Fibroblast of villous mesenchyme (primary cell): ENCODE results near the gene SIGLEC10. TPM values are rescaled to one million over a fixed set of nuclear protein-coding genes. Genes with fewer than 3 reads are reported as not detected.
"Not testable (repeated sequence)": the region's sequence is repeated elsewhere in the genome, so short reads cannot be mapped to it uniquely, and the experiment has no call there.

Experiments used
- DNase-seq: peaks from one replicate; pipeline ENCODE4 v3.0.0-alpha.2; 2010; ENCODE audit warnings: low read depth
- H3K4me3 ChIP-seq: 2 replicates; pipeline ENCODE4 v1.5.1; 2011; ENCODE audit warnings: low read depth, mild to moderate bottlenecking, low read length
- total RNA-seq: library from RNA; depleted of rRNA; stranded (reverse); fragments of >200 nt; gene quantifications from 2 replicates; pipeline ENCODE4 v1.2.3, GENCODE V29; 2012
- TF ChIP-seq, protein P1 (sequence below): IDR thresholded peaks from 2 replicates; pipeline ENCODE4 v1.5.1; 2012; ENCODE audit warnings: low read depth, mild to moderate bottlenecking, low read length; ENCODE audit not compliant: insufficient read depth

Gene SIGLEC10, protein sequence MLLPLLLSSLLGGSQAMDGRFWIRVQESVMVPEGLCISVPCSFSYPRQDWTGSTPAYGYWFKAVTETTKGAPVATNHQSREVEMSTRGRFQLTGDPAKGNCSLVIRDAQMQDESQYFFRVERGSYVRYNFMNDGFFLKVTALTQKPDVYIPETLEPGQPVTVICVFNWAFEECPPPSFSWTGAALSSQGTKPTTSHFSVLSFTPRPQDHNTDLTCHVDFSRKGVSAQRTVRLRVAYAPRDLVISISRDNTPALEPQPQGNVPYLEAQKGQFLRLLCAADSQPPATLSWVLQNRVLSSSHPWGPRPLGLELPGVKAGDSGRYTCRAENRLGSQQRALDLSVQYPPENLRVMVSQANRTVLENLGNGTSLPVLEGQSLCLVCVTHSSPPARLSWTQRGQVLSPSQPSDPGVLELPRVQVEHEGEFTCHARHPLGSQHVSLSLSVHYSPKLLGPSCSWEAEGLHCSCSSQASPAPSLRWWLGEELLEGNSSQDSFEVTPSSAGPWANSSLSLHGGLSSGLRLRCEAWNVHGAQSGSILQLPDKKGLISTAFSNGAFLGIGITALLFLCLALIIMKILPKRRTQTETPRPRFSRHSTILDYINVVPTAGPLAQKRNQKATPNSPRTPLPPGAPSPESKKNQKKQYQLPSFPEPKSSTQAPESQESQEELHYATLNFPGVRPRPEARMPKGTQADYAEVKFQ
- not detected in 2 replicates for total RNA-seq

DNA sequence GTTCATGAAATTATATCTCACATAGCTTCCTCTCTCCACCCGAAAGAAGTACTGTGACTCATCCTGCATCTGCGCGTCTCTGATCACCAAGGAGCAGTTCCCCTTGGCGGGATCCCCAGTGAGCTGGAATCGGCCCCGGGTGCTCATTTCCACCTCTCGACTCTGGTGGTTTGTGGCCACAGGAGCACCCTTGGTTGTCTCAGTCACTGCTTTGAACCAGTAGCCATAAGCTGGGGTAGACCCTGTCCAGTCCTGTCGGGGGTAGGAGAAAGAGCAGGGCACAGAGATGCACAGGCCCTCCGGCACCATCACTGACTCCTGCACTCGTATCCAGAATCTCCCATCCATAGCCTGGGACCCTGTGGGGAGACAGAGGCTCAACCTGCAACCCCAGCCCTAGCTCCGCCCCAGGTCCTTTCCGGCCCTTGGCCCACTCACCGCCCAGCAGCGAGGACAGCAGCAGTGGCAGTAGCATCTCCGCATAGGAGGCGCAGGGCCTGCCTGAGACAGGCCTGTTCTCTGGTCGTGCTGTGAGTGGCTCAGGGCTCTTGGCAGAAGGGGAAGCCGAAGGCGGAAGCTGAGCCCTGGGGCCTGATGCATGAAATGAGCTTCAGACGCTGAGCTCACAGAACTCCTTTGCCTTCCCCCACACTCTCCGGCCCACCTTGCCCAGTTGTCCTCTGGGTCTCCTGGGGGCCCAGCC lies at the start of gene SIGLEC10:
Gene SIGLEC10 (minus strand): TSS at position 536 of the 703 bp plus-strand sequence. CDS start 61 bp downstream, at position 475.
- H3K4me3 ChIP-seq: no peak within 1 kb of the TSS
- no peak for DNase-seq
- TF ChIP-seq, protein P1, sequence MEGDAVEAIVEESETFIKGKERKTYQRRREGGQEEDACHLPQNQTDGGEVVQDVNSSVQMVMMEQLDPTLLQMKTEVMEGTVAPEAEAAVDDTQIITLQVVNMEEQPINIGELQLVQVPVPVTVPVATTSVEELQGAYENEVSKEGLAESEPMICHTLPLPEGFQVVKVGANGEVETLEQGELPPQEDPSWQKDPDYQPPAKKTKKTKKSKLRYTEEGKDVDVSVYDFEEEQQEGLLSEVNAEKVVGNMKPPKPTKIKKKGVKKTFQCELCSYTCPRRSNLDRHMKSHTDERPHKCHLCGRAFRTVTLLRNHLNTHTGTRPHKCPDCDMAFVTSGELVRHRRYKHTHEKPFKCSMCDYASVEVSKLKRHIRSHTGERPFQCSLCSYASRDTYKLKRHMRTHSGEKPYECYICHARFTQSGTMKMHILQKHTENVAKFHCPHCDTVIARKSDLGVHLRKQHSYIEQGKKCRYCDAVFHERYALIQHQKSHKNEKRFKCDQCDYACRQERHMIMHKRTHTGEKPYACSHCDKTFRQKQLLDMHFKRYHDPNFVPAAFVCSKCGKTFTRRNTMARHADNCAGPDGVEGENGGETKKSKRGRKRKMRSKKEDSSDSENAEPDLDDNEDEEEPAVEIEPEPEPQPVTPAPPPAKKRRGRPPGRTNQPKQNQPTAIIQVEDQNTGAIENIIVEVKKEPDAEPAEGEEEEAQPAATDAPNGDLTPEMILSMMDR: no peak

DNA sequence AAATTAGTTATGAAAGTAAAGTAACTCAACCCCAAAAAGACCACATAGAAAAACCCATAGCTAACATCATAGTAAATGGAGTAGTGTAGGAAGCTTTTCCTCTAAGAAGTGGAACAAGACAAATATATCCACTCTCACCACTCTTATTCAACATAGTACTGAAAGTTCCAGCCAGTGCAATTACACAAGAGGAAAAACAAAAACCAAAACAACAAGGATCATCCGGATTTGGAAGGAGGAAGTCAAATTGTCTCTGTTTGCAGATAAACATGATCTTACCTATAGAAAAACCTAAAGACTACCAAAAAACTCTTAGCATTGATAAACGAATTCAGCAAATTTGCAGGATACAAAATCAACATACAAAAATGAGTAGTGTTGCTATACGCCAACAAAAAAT lies 49.3 kb upstream of the SIGLEC10 start:
- DNase-seq: no peak
- TF ChIP-seq, protein P1: no peak

DNA sequence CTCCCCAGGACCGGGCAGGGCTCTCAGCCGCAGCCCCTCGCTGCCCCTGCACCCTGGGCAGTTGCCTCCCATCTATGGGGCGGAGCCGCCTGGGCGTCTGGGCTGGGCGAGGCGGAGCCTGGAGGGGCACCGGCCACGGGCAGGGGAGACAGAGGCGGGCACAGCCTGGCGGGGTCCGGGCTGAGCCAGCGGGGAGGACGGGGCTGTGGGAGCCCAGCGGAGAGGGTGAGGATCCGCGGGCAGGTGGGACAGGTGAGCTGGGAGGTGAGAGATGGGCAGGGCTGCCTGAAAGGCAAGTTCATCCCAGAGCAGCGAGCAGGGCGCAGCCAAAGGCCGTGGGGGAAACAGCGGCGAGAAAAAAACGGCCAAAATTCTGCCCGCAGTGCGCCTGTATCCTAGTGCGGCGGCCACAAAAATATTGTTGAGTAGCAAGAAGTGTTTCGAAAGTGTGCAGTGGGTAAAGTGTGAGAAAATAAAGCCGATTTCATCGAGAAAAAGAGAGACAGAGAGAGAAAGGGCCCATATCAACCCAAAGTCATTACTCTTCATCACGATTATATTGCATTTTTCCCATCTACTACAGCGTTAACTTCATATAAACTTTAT lies 46.6 kb upstream of the SIGLEC10 start:
- not testable (repeated sequence) for DNase-seq

More for the DNA sequence above, 49.3 kb upstream of the SIGLEC10 start:
- no peak overlapping the region for H3K4me3 ChIP-seq

DNA sequence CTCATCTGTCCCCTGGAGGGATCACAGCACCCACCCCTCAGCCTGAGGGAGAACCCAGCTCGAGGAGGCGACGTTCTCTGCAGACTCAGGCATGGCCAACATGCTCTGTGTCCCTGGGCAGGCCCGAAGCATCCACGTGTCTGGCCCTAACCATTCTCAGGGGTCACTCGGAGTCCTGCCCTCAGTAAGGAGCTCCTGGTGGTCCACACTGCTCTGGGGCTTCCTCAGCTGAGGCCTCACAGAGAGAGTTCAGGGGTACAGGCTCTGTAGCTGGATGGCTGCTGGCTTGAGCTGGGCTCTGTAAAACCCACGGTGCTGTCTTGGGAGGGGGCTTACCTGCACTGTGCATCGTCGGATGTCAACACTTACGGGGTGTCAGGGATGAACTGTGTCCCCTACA lies 45.2 kb upstream of the SIGLEC10 start:
- TF ChIP-seq, protein P1: no peak
- DNase-seq: no peak
- no peak overlapping the region for H3K4me3 ChIP-seq

More for the DNA sequence above, 46.6 kb upstream of the SIGLEC10 start:
- not testable (repeated sequence) for H3K4me3 ChIP-seq

DNA sequence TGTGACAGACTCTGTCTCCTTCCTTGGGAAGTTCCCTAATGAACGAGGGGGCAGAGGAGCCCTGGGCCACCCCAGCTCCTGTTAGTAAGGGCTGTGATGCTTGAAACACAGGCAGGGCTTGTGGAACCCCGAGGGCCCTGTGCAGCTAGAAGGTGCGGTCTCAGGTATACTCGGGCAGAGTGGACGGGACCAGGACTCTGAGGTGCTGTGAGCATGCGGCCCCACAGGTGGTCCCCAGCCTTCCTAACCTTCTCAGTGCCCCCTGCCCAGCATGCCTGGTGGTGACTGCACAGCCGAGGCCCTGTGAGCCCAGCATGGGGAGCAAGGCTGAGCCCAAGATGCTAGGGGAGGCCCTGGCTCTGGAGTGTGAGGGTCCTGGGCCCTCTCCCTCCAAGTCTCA lies 44.8 kb upstream of the SIGLEC10 start:
- no peak overlapping the region for H3K4me3 ChIP-seq
- TF ChIP-seq, protein P1: no peak
- no peak for DNase-seq

DNA sequence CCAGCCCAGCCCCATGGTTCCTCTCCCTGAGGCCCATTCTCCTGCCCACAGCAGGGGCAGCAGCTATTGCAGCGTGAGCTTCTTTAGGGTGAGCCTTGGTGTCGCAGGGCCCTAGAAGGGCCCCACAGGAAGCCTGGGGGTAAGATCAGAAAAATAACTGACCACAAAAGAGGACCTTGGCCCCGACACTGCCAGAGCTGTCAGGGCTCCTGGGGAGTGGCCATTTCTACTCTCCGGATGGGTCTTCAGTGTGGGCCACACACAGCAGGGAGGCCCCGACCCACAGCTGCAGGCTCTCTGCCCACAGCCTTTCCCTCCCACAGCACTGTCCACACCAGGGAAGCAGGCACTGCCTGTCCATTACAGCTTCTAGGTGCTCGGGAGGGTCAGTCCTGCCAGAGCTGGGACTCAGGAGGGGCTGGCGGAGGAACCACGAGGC lies 44.3 kb upstream of the SIGLEC10 start:
- no peak overlapping the region for H3K4me3 ChIP-seq
- no peak for DNase-seq
- TF ChIP-seq, protein P1: no peak
